ENCODE data around the gene EIF3K.

- TF ChIP-seq CTCF (IDR thresholded peaks at IDR 0.05) (no peak), POLR2A (IDR thresholded peaks at IDR 0.05) (no peak)
Observed at GRCh38 chr19:38642176-38642575, 23.2 kb downstream of the EIF3K start.

Data from adrenal gland (tissue), 5 donors.